T-helper 2 cell treated with Interferon-gamma antibody and Interleukin-4, amounts not matched to agents 100 ng/mL and 5 ng/mL, for 36 hours (primary cell): Measurements from ENCODE around the gene CMSS1. TPM values are rescaled to one million over a fixed set of nuclear protein-coding genes. Genes with fewer than 3 reads are reported as not detected.

Experiments
- intact Hi-C: fragments of 100-400 bp; cut with micrococcal nuclease; formaldehyde crosslinking; loops from one replicate; pipeline ENCODE4 v1.15.1; 2023
- total RNA-seq: library from RNA; stranded (reverse); gene quantifications from 2 replicates; pipeline ENCODE4 v1.2.3, GENCODE V29; 2022

The CMSS1 gene
- total RNA-seq, 1 donor from 2014 or later = 53.2 TPM

DNA sequence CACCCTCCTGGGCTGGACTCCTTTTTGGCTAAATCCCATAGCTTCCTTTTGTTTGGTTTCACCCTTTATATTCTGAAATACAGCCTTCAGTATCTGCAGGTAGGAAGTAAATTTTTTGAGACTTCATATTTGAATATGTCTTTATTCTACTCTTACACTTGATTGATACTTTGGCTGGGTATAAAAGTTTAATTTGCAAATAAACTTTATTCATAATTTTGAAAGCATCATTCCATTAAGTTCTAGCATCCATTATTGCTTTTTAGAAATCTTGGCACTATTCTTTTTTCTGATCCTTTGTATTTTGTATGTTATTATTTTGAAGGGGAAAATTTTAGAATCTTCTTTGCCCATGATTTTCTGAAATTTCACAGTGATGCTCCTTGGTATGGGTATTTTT is 337.9 kb downstream of the CMSS1 start:
- intact Hi-C loops = no loop called here

DNA sequence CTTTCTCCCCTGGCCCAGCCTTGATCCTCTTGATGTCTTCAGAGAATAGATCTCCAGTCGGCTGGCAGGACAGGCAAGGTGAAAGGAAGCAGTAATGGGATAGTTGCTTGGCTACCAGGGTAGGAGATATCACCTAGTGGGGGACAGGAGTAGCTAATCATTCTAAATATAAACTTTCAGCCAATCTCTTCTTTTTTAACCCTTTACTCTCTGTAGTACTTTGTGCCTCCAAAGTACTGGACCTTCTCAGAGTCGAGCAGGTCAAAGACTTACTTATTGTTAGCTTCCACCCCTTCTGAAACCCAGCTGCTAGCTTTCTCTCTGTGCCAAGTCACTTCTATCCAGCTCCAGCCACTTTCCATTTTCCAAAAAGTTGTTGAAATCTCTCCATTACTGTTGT is 340.0 kb downstream of the CMSS1 start:
- intact Hi-C loops = no loop called here

DNA sequence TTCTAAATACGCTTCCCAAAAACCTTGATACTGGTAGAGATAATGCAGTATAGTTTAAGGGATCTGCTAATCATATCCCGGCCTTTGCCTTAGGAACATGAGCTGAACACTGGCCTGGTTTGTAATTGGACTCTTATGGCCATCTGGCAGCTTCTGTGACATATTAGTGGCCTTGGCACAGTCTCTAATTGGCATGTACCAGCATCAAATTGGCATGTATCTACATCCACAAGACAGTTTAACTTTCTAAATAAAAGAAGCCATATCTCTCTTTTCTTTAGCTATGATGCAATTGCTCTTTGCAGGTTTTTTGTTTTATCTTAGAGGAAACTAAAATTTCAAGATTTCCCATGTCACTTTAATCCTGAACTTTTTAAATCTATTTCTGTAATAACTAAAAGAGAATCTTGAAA is 341.3 kb downstream of the CMSS1 start:
- intact Hi-C loops = no loop called here

DNA sequence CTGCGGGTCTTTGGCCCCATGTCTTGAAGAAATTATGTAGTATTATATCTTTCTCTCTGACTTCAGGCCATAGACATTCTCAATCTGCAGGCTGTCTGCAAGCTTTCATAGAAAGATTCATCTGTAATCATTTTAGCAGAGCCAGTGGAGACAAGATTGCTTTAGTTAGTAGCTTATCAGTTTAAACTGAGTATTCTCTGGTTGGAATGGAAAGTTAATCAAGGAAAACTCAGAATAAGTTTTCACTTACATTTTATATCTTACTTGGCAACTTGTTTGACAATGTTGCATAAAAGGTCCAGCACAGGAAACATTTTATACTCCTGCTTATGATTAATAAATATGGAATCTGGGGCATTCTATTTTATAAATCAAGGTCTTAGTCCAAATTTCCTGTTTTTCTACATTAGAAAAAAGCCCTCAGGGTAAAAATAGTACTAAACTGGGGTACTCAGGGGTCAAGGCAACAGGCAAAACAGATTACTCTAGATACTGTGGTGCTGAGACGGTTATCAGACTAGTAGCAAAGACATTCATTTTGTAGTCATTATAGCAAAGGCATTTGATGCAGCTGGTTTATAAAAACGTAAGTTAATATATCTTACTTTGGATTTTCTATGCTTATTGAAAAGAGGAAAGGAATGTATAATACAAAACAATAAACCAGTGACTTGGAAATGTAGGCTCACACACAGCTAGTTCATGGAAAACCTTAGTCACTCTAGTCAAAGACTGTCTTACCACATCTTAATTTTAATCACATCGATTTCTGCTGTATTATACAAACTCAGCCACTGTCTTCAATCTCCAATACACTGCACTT is 341.9 kb downstream of the CMSS1 start:
- intact Hi-C loops = no loop called here

DNA sequence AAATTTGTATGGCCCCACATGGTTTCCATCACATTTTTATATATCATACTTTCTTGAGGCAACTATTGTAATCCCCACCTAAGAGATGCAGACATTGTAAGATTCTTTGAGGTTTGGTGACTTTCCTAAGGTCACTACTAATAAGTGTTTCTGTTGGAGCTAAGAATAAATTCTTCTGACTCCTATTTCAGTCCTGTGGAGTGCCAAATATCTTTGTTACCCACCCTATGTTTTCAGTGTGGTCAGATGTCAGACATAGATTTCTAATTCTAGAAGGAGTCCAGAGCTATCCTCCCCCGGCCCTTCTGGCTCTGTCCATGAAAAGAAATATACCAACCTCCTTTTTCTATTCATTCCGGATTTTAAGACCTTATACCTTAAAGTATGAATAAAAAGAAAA is 342.9 kb downstream of the CMSS1 start:
- intact Hi-C loops = no loop called here

DNA sequence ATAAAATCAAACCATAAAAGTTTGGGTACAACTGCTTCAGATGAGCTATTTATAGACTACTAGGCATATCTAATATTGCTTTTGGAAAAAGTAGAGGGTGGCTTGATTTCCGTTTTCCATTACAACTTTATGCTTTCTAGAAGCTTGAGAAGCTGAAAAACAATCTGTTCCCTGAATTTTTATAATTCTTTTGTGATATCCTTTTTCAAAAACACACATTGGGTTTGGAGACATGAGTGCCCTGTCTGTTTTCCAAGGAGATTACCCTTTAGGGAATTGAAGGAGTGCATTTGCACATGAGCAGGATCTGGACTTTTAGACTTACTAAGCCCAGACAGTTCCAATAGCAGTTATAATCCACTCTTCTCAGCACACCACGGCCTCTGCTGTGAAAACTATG is 346.1 kb downstream of the CMSS1 start:
- intact Hi-C loops = no loop called here

DNA sequence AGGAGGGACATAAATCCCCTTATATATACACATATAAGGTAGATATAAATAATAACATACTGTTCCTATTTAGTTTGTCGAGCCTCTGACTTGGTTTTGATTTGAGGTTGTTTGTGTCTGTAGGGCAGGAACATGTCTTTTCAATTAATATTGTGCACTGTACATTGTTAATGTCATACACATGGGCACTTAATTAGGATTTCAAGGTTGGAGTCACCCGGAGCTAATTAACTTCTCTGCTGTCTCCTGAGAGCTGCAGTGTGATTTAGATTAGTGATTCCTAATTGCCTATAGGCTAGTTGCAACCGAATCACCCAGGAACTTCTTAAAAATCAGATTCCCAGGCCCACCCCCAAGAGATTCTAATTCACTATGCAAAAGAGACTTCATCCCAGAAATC is 347.1 kb downstream of the CMSS1 start:
- intact Hi-C loops = no loop called here

DNA sequence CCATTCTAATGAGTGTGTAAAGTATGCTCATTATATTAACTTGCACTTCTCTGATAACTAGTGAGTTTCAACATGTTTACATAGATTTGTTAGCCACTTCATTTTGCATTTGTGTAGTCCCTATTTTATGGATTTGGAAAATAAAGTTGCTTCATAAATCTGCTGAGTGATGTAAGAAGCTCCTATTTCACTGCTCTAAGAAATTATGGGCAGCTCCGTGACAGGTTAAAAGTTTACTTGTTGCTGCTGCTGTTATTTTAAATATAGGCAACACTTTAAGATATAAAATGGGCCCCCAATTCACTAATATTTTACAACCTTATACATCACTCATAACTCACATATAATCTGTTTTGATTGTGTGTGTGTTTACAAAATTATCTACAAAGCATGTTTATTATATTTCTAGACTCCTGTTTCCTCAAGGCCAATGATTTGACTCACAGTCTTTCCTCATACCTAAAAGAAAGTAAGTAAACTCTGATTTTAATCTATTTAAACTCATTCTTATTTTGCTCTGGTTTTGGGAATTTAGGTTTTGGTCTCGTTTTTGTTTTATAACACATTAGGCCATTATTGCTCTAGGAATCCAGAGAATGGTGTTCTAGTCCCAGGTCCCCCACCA is 348.4 kb downstream of the CMSS1 start:
- intact Hi-C loops = no loop called here

DNA sequence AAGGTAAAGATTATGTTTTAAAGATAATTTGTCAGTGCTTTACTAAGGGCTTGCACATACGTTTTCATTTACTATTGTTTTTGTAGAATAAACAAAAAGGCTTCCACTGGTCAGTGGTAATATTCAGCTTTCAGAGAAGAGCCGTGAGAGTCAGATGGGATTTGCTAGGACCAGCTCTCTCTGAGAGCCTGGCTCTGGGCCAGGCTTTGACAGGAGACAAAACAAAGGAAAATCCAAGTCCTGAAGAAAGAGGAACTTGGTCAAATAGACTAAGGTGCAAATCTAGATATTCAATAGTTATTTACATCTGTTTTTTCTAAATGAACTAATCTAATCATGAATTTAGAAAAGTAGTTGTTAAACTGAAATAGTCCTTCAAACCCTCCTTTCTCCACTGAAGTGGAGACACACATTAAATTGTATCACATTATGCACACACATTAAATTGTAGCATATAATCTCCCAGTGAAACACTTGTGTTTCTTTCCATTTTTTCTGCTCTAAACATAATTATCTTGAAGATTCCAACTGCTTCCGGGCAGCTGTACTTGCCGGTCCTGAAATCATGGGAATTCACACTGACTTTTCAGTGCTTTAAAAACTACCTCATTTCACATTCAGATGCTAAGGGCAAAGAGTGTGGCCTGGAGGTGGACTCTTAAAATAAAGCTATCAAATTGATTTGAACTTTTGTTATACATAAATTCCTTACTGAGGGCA is 351.7 kb downstream of the CMSS1 start:
- intact Hi-C loops = no loop called here

DNA sequence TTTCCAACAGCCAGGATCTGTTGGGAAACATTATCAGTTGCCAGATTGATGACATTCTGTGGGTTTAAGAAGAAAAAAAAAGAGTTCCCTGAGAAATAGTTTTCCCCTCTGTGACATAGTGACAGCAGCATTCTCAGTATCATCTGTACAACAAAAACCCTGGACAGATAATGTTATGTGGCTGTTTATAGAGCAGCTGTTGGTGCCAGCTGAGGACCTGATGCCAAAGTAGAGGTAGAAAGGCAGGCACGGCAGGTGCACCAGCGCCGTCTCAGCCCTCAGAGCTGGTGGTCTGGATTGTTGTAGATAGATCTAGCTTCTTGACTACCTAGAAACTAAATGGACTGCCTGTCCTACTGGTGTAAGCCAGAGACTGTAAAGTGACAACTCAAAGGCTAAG is 352.8 kb downstream of the CMSS1 start:
- intact Hi-C loops = no loop called here

DNA sequence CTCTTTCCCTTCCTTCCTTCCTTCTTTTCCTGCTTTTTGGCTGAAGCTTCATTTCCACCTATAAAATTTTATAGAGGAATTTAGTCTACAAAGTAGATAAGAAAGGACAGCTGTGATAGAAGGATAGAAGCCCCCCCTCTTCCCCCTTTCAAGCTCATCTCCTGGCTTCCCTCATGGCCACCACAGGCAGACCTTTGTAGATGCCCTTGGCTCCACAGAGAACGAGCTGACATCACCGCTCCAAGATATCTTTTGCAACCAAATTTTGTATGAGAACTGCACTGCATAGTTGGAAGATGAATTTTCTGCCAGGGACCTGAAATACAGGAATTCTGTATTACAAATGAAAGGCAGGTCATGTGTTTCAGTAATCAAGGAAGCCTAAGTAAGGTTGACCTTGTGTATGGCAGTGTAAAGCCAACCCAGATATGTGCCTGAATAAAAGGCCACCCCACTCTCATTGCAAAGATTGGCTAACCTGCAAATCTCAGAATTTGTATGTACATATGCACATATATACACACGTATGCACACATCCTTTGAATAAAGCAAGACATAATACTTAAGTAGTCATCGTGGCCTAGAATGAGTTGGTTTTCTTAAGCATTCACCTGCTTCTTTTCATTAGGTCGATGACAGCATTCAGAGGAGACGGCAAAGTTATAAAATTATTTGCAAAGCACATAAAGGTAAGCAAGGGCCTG is 353.7 kb downstream of the CMSS1 start:
- intact Hi-C loops = no loop called here

DNA sequence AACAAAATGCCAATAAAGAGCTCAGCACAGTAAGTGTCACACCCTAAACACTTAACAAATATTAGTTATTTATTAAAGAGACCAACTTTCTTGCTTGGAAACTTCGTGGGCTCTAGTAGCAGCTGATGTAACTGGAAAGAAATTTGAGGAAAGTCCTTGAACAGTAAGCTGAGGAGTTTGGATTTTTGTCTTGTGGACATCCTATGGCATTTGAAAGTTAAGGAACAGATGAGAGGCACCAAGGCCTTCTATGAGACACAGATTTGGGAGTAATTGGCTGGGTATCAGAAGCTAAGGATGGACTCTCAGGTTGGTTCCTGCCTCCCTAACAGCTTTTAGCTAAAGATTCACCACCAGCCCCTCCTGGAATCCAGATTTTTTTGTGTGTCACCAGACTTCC is 356.3 kb downstream of the CMSS1 start:
- intact Hi-C loops = no loop called here

DNA sequence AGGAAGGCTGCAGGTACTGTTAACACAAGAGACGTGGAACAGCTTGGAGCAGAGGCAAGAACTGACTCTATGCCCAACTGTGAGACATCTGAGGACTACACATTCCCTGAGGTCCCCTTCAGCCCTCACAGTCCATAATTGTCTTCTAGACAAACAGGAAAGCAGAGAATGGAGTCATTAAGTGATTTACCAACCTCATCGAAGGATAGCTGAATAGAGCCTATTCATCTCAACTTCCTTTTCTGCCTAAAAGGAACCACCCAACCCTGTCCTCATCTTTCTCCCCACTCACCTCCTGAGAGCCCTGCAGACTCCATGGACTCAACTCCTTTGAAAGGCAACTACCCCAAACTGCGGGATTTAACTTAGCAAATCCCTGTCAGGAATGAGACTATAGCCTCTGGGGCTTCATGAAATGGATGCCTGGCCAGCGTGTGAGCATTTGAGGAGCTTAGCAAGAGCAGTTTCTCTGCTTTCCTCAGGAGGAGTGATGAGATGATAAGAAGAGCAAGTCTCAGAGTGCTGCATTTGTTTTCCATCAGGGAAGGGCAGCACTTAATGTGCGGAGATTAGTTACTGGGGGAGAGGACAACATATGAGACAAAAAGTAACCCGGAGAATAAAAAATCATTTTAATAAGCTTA is 358.1 kb downstream of the CMSS1 start:
- intact Hi-C loops = no loop called here

DNA sequence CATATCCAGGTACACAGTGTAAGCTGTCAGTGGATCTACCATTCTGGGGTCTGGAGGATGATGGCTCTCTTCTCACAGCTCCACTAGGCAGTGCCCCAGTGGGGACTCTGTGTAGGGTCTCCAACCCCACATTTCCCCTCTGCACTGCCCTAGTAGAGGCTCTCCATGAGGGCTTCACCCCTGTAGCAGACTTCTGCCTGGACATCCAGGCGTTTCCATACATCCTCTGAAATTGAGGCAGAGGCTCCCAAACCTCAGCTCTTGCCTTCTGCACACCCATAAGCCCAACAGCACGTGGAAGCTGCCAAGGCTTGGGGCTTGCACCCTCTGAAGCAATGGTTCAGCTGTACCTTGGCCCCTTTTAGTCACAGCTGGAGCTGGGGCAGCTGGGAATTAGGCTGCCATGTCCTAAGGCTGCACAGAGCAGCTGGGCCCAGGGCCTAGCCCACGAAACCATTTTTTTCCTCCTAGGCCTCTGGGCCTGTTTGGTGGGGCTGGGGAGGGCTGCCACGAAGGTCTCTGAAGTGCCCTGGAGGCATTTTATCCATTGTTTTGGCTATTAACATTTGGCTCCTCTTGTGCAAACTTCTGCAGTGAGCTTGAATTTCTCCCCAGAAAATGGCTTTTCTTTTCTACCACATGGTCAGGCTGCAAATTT is 362.2 kb downstream of the CMSS1 start:
- intact Hi-C loops = no loop called here

DNA sequence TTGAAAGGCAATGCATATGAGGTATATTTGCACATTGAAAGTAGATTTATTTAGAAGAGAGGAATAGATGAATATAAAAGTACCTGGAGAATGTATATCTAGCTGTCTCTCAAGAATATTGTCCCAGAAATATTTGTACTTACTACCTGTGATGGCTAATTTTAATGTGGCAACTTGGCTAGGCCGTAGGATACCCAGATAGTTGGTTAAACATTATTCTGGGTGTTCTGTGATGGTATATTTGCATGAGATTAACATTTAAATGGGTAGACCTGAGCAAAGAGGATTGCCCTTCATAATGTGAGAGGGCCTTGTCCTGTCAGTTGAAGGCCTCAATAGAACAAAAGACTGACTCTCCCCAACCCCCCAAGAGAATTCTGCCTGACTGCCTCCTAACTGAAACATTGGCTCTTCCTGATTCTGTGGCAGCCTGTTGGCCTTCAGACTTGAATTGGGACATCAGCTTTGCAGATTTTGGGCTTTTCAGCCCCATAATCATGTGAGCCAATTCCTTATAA is 366.0 kb downstream of the CMSS1 start:
- intact Hi-C loops = no loop called here

DNA sequence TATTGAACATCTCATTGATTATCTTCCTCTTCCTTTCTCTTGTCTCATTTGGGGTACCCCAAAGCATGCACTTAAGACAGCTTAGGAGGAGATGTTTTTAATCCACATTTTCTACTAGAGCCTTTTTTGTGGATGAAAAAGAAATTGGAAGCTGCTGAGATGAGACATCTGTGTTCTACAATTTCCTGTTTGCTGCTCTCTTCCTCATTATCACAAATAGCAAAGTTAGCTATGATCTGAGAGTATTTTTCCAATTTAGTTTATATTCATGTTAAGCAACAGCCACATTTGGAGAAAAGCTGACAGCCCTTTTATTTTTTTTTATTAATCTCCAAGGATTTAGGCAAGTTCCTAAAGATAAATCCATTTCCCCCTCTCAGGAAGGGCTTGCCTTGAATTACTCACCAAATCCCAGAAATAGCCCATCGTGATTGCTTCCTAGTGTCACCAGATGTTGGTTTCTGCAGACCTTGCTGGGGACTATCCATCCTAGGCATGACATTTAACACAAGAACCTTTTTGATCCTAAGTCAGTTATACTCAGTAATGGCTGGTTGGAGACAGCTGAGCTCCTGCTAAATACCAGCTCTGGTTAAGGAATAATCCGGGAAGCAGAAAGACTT is 367.4 kb downstream of the CMSS1 start:
- intact Hi-C loops = no loop called here

DNA sequence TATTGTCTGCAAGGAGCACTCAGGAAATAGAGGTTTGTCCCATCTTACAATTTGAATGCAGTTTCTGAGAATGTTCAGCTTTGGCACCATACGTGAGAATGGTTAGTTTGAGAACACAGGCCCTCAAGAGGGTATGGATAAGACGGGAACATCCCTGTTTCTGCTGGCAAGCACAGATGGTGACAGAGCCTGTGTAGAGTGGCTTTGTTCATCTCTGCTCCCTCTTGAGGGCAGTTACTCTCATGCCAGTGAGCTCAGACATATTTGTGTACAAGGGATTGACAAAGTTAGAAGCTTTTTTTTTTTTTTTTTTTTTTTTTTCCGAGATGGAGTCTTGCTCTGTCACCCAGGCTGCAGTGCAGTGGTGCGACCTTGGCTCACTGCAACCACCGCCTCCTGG is 368.2 kb downstream of the CMSS1 start:
- intact Hi-C loops = no loop called here

DNA sequence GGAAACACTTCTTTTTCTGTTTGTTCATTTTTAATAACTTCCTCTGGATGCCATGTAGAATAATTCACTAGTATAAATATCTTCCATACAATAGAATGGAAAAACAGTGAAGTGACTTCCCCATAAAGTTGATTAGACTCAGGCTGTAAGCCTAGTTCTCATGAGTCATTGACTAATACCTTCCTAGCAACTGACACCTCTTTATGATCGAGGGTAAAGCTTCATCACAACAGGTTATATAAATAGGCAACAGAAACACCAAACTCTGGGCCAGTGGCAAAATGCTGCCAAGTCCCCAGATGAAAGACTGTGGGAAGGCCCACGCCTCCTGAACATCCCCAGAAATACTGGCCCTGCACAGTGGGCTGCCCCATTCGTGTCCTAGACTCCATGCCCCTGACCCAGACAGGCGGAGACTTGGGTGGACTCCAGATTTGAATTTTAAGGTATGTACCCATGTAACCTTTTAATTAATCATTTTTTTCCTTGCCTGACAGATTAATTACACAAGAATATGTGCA is 371.8 kb downstream of the CMSS1 start:
- intact Hi-C loops = no loop called here

DNA sequence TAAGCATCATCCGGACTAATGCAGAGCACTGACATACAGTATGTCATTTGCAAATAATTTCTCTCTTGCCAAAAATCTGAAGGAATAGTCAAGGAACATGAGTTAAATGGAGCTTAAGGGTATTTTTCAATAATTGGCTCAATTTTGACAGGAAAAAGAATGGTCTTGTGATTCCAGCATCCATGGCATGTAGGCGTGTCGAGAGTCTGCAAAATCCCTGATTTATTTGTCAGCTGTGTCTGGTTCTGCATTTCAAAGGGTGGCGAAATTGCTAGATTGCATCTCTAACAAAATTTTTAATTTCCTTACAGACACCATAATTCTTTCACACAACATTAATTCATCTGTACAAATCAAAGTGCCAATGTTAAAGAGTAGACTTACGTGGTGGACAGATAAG is 377.7 kb downstream of the CMSS1 start:
- intact Hi-C loops = no loop called here

DNA sequence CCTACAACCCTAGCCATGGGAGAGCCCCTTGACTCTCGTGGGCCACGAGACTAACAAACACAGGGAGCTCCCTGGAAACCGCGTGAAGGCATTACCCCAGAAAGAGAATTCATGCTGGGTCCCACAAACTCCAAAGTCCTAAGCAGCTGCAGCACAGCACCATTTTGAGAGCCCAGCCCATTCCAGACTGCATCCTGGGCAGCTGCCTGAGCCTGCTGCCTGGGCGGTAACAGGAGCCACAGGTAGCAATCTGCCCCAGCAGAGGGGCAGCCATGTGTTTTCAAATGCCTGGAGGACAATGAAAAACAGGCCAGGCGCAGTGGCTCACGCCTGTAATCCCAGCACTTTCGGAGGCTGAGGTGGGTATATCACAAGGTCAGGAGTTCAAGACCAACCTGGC is 380.2 kb downstream of the CMSS1 start:
- intact Hi-C loops = no loop called here
